Parathyroid adenoma (tissue), 2 donors: ENCODE results near the gene GFY.

Experiments used
- H2AFZ ChIP-seq: fragments of 300-600 bp; sonication (generic); one replicate; pipeline ENCODE4 v1.7.0; 2017; ENCODE audit warnings: antibody characterized with exemption, mild to moderate bottlenecking
- H3K27ac ChIP-seq: fragments of 300-600 bp; sonication (generic); one replicate; pipeline ENCODE4 v1.7.0; 2017
- H3K27me3 ChIP-seq: fragments of 300-600 bp; sonication (generic); one replicate; pipeline ENCODE4 v1.7.0; 2017; ENCODE audit warnings: low read length; ENCODE audit not compliant: control insufficient read depth, insufficient read depth
- H3K36me3 ChIP-seq: fragments of 300-600 bp; sonication (generic); one replicate; pipeline ENCODE4 v1.7.0; 2017; ENCODE audit warnings: low read length; ENCODE audit not compliant: control insufficient read depth, insufficient read depth
- H3K4me1 ChIP-seq: fragments of 300-600 bp; sonication (generic); one replicate; pipeline ENCODE4 v1.7.0; 2017; ENCODE audit warnings: control low read depth
- H3K4me2 ChIP-seq: fragments of 300-600 bp; sonication (generic); one replicate; pipeline ENCODE4 v1.7.0; 2017; ENCODE audit warnings: low read length
- H3K4me3 ChIP-seq: fragments of 300-600 bp; sonication (generic); one replicate; pipeline ENCODE4 v1.7.0; 2017; ENCODE audit warnings: low read depth, low read length
- H3K79me2 ChIP-seq: fragments of 300-600 bp; sonication (generic); one replicate; pipeline ENCODE4 v1.7.0; 2017; ENCODE audit warnings: control low read depth
- H3K9ac ChIP-seq: fragments of 300-600 bp; sonication (generic); one replicate; pipeline ENCODE4 v1.7.0; 2017; ENCODE audit warnings: mild to moderate bottlenecking
- H3K9me3 ChIP-seq: fragments of 300-600 bp; sonication (generic); one replicate; pipeline ENCODE4 v1.7.0; 2017; ENCODE audit warnings: low read length; ENCODE audit not compliant: control insufficient read depth
- TF ChIP-seq, protein P1 (sequence below): fragments of 300-600 bp; sonication (generic); IDR thresholded peaks from one replicate; pipeline ENCODE4 v1.7.0; 2017; ENCODE audit warnings: antibody characterized with exemption, mild to moderate bottlenecking
- donor health status: primary hyperparathyroidism.

GFY gene, protein sequence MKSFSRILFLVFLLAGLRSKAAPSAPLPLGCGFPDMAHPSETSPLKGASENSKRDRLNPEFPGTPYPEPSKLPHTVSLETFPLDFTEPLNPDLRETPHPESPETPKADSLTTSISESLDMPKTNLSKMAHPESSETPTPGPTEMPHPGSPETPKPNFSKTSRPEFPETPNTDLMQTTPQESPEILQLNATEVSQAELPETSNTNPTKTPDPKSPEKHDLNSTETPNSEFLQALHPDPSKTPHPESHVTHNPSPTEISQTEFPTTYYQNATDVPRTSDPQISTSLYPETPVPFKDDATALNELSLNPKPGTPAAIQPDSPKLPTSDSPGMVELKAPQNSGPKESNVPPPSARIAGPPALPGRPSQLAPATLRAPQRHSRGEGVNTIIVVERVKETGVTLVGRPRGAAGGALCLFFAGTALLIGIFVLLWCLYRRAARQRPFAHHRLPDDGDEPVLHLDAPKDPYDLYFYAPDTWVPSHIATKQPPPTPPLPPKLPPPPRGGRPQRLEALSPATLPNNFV

DNA sequence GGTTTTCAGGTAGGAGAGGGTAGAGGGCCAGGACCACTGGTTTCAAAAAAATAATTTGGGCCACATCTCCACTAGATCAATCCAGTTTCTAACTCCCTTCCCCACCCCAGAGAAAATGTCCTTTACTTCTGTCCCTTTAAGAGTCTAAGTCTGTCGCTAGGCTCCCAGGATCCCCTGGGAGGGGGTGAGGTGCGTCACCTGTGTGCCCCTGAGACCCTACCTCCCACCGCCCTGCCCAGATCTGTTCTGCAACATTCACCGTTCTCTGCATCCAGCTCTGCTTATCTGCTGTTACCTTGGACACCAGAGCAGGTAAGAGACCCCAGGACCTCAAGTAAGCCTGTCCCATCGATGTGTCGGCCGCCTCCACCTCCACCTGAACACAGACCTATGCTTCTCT is at the start of gene GFY:
TSS of gene GFY (plus strand) at position 211 of the 400 bp plus-strand sequence. CDS start 1,043 bp downstream, outside the sequence.
- H3K4me2 ChIP-seq: no peak within 1 kb of the TSS
- no peaks in the 10 kb centered on the region for H3K79me2 ChIP-seq
- H2AFZ ChIP-seq: no peak within 1 kb of the TSS
- H3K9ac ChIP-seq: no peak within 1 kb of the TSS
- TF ChIP-seq, protein P1, sequence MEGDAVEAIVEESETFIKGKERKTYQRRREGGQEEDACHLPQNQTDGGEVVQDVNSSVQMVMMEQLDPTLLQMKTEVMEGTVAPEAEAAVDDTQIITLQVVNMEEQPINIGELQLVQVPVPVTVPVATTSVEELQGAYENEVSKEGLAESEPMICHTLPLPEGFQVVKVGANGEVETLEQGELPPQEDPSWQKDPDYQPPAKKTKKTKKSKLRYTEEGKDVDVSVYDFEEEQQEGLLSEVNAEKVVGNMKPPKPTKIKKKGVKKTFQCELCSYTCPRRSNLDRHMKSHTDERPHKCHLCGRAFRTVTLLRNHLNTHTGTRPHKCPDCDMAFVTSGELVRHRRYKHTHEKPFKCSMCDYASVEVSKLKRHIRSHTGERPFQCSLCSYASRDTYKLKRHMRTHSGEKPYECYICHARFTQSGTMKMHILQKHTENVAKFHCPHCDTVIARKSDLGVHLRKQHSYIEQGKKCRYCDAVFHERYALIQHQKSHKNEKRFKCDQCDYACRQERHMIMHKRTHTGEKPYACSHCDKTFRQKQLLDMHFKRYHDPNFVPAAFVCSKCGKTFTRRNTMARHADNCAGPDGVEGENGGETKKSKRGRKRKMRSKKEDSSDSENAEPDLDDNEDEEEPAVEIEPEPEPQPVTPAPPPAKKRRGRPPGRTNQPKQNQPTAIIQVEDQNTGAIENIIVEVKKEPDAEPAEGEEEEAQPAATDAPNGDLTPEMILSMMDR: no peak
- no peak within 1 kb of the TSS for H3K4me3 ChIP-seq
- no peak within 1 kb of the TSS for H3K27ac ChIP-seq
- no peaks in the 10 kb centered on the region for H3K9me3 ChIP-seq
- H3K36me3 ChIP-seq: no peaks in the 10 kb centered on the region
- H3K27me3 ChIP-seq: peaks cover 35% of the 10 kb centered on the region
- H3K4me1 ChIP-seq: no peaks in the 10 kb centered on the region

DNA sequence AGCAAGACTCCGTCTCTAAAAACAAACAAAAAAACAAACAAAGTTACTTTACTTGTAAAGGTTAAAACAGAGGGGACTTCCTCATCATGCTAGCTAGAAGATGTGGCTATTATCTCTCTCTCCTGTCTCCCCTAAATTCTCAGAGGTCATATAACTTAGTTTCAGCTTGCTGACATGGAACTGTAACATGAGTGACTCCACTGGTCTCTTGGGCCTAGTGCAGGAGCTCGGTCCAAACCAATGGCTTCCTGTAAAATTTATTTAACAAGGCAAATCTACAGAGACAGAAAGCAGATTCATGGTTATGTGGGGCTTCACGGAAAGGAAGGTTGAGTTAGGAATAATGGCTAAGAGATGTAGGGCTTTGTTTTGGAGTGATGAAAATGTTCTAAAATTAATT is 46.7 kb upstream of the GFY start:
- H3K36me3 ChIP-seq: no peaks in the 10 kb centered on the region
- no peak overlapping the region for H3K4me3 ChIP-seq
- no peak overlapping the region for H2AFZ ChIP-seq
- H3K4me1 ChIP-seq: no peaks in the 10 kb centered on the region
- H3K9ac ChIP-seq: no peak overlapping the region
- no peak overlapping the region for H3K27ac ChIP-seq
- TF ChIP-seq, protein P1: no peak
- H3K27me3 ChIP-seq: no peaks in the 10 kb centered on the region
- H3K79me2 ChIP-seq: no peaks in the 10 kb centered on the region
- no peak overlapping the region for H3K4me2 ChIP-seq
- no peaks in the 10 kb centered on the region for H3K9me3 ChIP-seq

DNA sequence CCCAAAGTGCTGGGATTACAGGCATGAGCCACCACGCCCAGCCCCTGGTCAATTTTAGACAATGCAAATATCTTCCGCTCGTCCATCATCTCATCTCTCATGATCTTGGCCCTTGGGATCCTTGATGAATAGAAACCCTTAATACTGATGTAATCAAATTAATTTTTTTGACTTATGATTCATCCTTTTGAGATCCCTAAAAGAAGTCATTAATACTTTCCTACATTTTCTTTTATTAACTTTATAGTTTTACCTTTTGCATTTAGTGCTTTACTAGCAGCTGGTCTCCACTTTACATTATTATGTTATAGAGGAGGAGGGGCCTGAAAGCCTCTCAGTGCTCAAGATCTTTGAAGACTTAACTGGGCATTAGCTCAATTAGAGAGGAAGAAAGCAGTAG is 44.8 kb upstream of the GFY start:
- Histone ChIP-seq H3K79me2 (no peaks in the 10 kb centered on the region), H3K9me3 (no peaks in the 10 kb centered on the region), H3K27me3 (no peaks in the 10 kb centered on the region), H3K9ac (no peak overlapping the region), H2AFZ (no peak overlapping the region), H3K27ac (no peak overlapping the region), H3K4me3 (no peak overlapping the region), H3K4me2 (no peak overlapping the region), H3K4me1 (no peaks in the 10 kb centered on the region), H3K36me3 (no peaks in the 10 kb centered on the region)
- TF ChIP-seq, protein P1: no peak

DNA sequence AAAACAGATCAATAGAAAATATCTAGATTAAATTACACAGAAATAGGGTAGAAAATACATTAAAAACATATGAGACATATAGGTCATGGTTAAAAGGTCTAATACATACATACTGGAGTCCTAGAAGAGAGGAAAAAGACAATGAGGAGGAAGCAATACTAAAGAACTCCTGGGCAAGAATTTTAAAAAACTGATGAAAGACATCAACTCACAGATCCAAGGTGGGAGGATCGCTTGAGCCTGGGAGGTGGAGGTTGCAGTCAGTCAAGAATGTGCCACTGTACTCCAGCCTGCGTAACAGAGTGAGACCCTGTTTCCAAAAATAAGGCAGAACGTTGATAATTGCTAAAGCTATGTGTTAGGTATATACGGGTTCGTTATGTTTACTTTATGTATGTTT is 42.5 kb upstream of the GFY start:
- no peak overlapping the region for H3K9ac ChIP-seq
- H3K4me2 ChIP-seq: no peak overlapping the region
- H3K27me3 ChIP-seq: no peaks in the 10 kb centered on the region
- no peaks in the 10 kb centered on the region for H3K36me3 ChIP-seq
- H3K4me3 ChIP-seq: no peak overlapping the region
- no peaks in the 10 kb centered on the region for H3K9me3 ChIP-seq
- TF ChIP-seq, protein P1: no peak
- no peak overlapping the region for H2AFZ ChIP-seq
- H3K27ac ChIP-seq: no peak overlapping the region
- H3K4me1 ChIP-seq: no peaks in the 10 kb centered on the region
- no peaks in the 10 kb centered on the region for H3K79me2 ChIP-seq
